ENCODE measurements around the gene AGMO.

The AGMO gene

GRCh38 chr7:15358112-15358511 lies 203.7 kb downstream of the AGMO start:
- H3K27ac ChIP-seq, result no peak overlapping the region
- TF ChIP-seq CTCF (conservative IDR thresholded peaks at IDR 0.05) (no peak), ZFX (IDR thresholded peaks at IDR 0.05) (no peak)

- TF ChIP-seq ZFX (IDR thresholded peaks at IDR 0.05) (no peak), CTCF (conservative IDR thresholded peaks at IDR 0.05) (no peak)
- no peak overlapping the region for H3K27ac ChIP-seq
Measured at GRCh38 chr7:15352421-15353206, 209.2 kb downstream of the AGMO start.

- no peak for TF ChIP-seq CTCF (conservative IDR thresholded peaks at IDR 0.05)
- no peak for TF ChIP-seq ZFX (IDR thresholded peaks at IDR 0.05)
- no peak overlapping the region for H3K27ac ChIP-seq
Measured at GRCh38 chr7:15345216-15345615, 216.6 kb downstream of the AGMO start.

- H3K27ac ChIP-seq, result no peak overlapping the region
- TF ChIP-seq CTCF (conservative IDR thresholded peaks at IDR 0.05) (no peak), ZFX (IDR thresholded peaks at IDR 0.05) (no peak)
Measured at GRCh38 chr7:15341817-15342216, 220.0 kb downstream of the AGMO start.

- no peak for TF ChIP-seq ZFX (IDR thresholded peaks at IDR 0.05)
- TF ChIP-seq CTCF (conservative IDR thresholded peaks at IDR 0.05), result no peak
- H3K27ac ChIP-seq, result no peak overlapping the region
Measured at GRCh38 chr7:15336146-15336545, 225.7 kb downstream of the AGMO start.

GRCh38 chr7:15335390-15335789 lies 226.4 kb downstream of the AGMO start:
- no peak overlapping the region for H3K27ac ChIP-seq
- no peak for TF ChIP-seq CTCF (conservative IDR thresholded peaks at IDR 0.05)
- TF ChIP-seq ZFX (IDR thresholded peaks at IDR 0.05), result no peak

- H3K27ac ChIP-seq, result no peak overlapping the region
- no peak for TF ChIP-seq ZFX (IDR thresholded peaks at IDR 0.05)
- no peak for TF ChIP-seq CTCF (conservative IDR thresholded peaks at IDR 0.05)
Measured at GRCh38 chr7:15334536-15335263, 227.1 kb downstream of the AGMO start.
